HepG2 (cell line): Measurements from ENCODE around the gene DDIT4. TPM values are rescaled to one million over a fixed set of nuclear protein-coding genes. Genes with fewer than 3 reads are reported as not detected.

Experiments
- DMAP1 ChIP-seq: IDR thresholded peaks from 2 replicates; pipeline ENCODE4 v1.6.1; 2016
- ETV5 ChIP-seq: IDR thresholded peaks from 2 replicates; pipeline ENCODE4 v1.6.1; 2018; ENCODE audit warnings: missing biosample characterization, missing genetic modification reagents, inconsistent platforms, borderline replicate concordance
- GATAD2A ChIP-seq: IDR thresholded peaks from 2 replicates; pipeline ENCODE4 v1.6.1; 2016
- JARID2 ChIP-seq: sonication (generic); formaldehyde crosslinking; IDR thresholded peaks from 2 replicates; pipeline ENCODE4 v1.8.1; 2023; ENCODE audit warnings: missing genetic modification reagents, inconsistent platforms; ENCODE audit not compliant: insufficient replicate concordance
- KLF16 ChIP-seq, 2 experiments: sonication (generic) in 1 of 2; formaldehyde crosslinking in 1 of 2; IDR thresholded peaks; 2 replicates each; pipeline versions ENCODE4 v1.6.1 to v1.8.0; 2016 to 2023; ENCODE audit warnings: missing genetic modification reagents in 2 of 2, missing compliant biosample characterization in 1 of 2
- MIER2 ChIP-seq: IDR thresholded peaks from 2 replicates; pipeline ENCODE4 v1.6.1; 2016; ENCODE audit warnings: missing biosample characterization, missing genetic modification reagents
- NFYB ChIP-seq: sonication (generic); formaldehyde crosslinking; IDR thresholded peaks from 2 replicates; pipeline ENCODE4 v1.4.0; 2020; ENCODE audit warnings: missing genetic modification reagents
- POGZ ChIP-seq: sonication (generic); formaldehyde crosslinking; IDR thresholded peaks from 2 replicates; pipeline ENCODE4 v1.4.0; 2020; ENCODE audit warnings: mild to moderate bottlenecking, missing genetic modification reagents
- RXRB ChIP-seq: IDR thresholded peaks from 2 replicates; pipeline ENCODE4 v1.6.1; 2016; ENCODE audit warnings: borderline replicate concordance, missing genetic modification reagents, missing compliant biosample characterization
- SOX13 ChIP-seq, 3 experiments: fragments of 450-650 bp in 1 of 3; sonication (generic) in 1 of 3; formaldehyde crosslinking in 1 of 3; IDR thresholded peaks in 2 of 3; conservative IDR thresholded peaks in 1 of 3; 2 replicates each; pipeline versions ENCODE4 v1.5.0 to v1.6.1; 2016 to 2020; ENCODE audit warnings: antibody characterized with exemption in 1 of 3, mild to moderate bottlenecking in 1 of 3, missing compliant biosample characterization in 1 of 3, missing genetic modification reagents in 1 of 3, moderate library complexity in 1 of 3
- ZEB1 ChIP-seq: IDR thresholded peaks from 2 replicates; pipeline ENCODE4 v1.6.1; 2012; ENCODE audit warnings: mild to moderate bottlenecking, low read depth, inconsistent platforms; ENCODE audit not compliant: insufficient replicate concordance
- polyA plus RNA-seq, 8 experiments: library from polyadenylated mRNA; depleted of rRNA in 3 of 8; stranded (reverse) in 7 of 8; unstranded in 1 of 8; fragments of >200 nt; fragmentation: Illumina TruSeq in 4 of 8; extraction: Trizol in 4 of 8; gene quantifications; 2 replicates each; pipeline versions ENCODE4 v1.2.1 to v1.2.3, GENCODE V29; 2011 to 2016; ENCODE audit warnings: low read depth in 4 of 8, missing spikeins in 1 of 8, mixed read lengths in 1 of 8; ENCODE audit not compliant: insufficient read depth in 1 of 8
- total RNA-seq, 5 experiments: library from RNA; depleted of rRNA; stranded (reverse); fragments of >200 nt; fragmentation: Illumina TruSeq; extraction: Trizol; gene quantifications; 2 replicates each; pipeline ENCODE4 v1.2.3, GENCODE V29; 2016; ENCODE audit warnings: low read depth in 1 of 5
- TF ChIP-seq, protein P1 (sequence below): sonication (generic); formaldehyde crosslinking; IDR thresholded peaks from 2 replicates; pipeline ENCODE4 v1.4.0; 2020; ENCODE audit warnings: mild to moderate bottlenecking, missing genetic modification reagents
- TF ChIP-seq, protein P2 (sequence below): sonication (generic); formaldehyde crosslinking; IDR thresholded peaks from 2 replicates; pipeline ENCODE4 v1.5.0; 2020; ENCODE audit warnings: missing genetic modification reagents
- TF ChIP-seq, protein P3 (sequence below), 2 experiments: IDR thresholded peaks; 2 replicates each; pipeline ENCODE4 v1.6.1; 2011 to 2012; ENCODE audit warnings: low read length in 2 of 2, borderline replicate concordance in 1 of 2, low read depth in 1 of 2, mild to moderate bottlenecking in 1 of 2, moderate library complexity in 1 of 2
- TF ChIP-seq, protein P4 (sequence below): sonication (generic); formaldehyde crosslinking; IDR thresholded peaks from 2 replicates; pipeline ENCODE4 v1.5.1; 2020; ENCODE audit warnings: mild to moderate bottlenecking, missing genetic modification reagents, moderate library complexity
- TF ChIP-seq, protein P5 (sequence below): IDR thresholded peaks from 2 replicates; pipeline ENCODE4 v1.6.1; 2018; ENCODE audit warnings: missing genetic modification reagents, mild to moderate bottlenecking, missing compliant biosample characterization

Gene DDIT4
- total and polyA plus RNA-seq, 2 of the 13 experiments (the other 11 are each of a cell fraction or from before 2014, with no cell fraction given): 35.6 to 40.7 TPM

DNA sequence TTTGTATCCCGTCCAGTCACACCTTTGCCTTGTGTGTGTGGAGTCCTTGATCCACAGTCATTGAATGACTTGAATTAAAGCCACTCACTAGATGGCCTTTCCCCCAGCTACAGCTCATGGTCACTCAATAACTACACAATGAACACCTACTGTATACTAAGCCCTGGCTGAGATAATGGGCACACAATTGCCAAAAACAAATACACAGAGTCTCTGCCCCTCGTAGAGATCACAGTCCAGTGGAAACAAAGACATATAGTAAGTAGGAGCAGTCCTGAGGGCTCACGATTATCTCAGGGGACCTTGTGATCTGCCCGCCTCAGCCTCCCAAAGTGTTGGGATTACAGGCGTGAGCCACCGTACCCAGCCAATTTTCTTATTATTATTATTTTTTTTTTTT is 22.1 kb upstream of the DDIT4 start (continued):
- no peak for TF ChIP-seq JARID2
- peak; percentile 87 for TF ChIP-seq GATAD2A (CRISPR knock-in tag)
- TF ChIP-seq, protein P1, sequence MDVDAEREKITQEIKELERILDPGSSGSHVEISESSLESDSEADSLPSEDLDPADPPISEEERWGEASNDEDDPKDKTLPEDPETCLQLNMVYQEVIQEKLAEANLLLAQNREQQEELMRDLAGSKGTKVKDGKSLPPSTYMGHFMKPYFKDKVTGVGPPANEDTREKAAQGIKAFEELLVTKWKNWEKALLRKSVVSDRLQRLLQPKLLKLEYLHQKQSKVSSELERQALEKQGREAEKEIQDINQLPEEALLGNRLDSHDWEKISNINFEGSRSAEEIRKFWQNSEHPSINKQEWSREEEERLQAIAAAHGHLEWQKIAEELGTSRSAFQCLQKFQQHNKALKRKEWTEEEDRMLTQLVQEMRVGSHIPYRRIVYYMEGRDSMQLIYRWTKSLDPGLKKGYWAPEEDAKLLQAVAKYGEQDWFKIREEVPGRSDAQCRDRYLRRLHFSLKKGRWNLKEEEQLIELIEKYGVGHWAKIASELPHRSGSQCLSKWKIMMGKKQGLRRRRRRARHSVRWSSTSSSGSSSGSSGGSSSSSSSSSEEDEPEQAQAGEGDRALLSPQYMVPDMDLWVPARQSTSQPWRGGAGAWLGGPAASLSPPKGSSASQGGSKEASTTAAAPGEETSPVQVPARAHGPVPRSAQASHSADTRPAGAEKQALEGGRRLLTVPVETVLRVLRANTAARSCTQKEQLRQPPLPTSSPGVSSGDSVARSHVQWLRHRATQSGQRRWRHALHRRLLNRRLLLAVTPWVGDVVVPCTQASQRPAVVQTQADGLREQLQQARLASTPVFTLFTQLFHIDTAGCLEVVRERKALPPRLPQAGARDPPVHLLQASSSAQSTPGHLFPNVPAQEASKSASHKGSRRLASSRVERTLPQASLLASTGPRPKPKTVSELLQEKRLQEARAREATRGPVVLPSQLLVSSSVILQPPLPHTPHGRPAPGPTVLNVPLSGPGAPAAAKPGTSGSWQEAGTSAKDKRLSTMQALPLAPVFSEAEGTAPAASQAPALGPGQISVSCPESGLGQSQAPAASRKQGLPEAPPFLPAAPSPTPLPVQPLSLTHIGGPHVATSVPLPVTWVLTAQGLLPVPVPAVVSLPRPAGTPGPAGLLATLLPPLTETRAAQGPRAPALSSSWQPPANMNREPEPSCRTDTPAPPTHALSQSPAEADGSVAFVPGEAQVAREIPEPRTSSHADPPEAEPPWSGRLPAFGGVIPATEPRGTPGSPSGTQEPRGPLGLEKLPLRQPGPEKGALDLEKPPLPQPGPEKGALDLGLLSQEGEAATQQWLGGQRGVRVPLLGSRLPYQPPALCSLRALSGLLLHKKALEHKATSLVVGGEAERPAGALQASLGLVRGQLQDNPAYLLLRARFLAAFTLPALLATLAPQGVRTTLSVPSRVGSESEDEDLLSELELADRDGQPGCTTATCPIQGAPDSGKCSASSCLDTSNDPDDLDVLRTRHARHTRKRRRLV (CRISPR knock-in tag): no peak
- TF ChIP-seq DMAP1 (CRISPR knock-in tag): 0 out of 2 replicates have a peak, but pooled peaks have one; percentile 27
- TF ChIP-seq, protein P2, sequence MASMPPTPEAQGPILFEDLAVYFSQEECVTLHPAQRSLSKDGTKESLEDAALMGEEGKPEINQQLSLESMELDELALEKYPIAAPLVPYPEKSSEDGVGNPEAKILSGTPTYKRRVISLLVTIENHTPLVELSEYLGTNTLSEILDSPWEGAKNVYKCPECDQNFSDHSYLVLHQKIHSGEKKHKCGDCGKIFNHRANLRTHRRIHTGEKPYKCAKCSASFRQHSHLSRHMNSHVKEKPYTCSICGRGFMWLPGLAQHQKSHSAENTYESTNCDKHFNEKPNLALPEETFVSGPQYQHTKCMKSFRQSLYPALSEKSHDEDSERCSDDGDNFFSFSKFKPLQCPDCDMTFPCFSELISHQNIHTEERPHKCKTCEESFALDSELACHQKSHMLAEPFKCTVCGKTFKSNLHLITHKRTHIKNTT: no peak
- TF ChIP-seq POGZ (CRISPR knock-in tag): peak; percentile 43; the same call in 1 of the 2 replicates
- TF ChIP-seq, protein P3, sequence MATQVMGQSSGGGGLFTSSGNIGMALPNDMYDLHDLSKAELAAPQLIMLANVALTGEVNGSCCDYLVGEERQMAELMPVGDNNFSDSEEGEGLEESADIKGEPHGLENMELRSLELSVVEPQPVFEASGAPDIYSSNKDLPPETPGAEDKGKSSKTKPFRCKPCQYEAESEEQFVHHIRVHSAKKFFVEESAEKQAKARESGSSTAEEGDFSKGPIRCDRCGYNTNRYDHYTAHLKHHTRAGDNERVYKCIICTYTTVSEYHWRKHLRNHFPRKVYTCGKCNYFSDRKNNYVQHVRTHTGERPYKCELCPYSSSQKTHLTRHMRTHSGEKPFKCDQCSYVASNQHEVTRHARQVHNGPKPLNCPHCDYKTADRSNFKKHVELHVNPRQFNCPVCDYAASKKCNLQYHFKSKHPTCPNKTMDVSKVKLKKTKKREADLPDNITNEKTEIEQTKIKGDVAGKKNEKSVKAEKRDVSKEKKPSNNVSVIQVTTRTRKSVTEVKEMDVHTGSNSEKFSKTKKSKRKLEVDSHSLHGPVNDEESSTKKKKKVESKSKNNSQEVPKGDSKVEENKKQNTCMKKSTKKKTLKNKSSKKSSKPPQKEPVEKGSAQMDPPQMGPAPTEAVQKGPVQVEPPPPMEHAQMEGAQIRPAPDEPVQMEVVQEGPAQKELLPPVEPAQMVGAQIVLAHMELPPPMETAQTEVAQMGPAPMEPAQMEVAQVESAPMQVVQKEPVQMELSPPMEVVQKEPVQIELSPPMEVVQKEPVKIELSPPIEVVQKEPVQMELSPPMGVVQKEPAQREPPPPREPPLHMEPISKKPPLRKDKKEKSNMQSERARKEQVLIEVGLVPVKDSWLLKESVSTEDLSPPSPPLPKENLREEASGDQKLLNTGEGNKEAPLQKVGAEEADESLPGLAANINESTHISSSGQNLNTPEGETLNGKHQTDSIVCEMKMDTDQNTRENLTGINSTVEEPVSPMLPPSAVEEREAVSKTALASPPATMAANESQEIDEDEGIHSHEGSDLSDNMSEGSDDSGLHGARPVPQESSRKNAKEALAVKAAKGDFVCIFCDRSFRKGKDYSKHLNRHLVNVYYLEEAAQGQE (IDR thresholded peaks at IDR 0.05; ENCODE audit: borderline replicate concordance in 1 of 2, low read depth in 1 of 2, low read length in 2 of 2): no peak
- 0 out of 2 replicates have a peak, but pooled peaks have one; percentile 38 for TF ChIP-seq MIER2 (CRISPR knock-in tag)
- no peak for TF ChIP-seq ZEB1
- no peak for TF ChIP-seq NFYB
- peak; percentile 90 for TF ChIP-seq RXRB
- TF ChIP-seq, protein P4, sequence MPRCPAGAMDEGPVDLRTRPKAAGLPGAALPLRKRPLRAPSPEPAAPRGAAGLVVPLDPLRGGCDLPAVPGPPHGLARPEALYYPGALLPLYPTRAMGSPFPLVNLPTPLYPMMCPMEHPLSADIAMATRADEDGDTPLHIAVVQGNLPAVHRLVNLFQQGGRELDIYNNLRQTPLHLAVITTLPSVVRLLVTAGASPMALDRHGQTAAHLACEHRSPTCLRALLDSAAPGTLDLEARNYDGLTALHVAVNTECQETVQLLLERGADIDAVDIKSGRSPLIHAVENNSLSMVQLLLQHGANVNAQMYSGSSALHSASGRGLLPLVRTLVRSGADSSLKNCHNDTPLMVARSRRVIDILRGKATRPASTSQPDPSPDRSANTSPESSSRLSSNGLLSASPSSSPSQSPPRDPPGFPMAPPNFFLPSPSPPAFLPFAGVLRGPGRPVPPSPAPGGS: no peak
- TF ChIP-seq ETV5 (CRISPR knock-in tag): peak; percentile 28; the same call in 1 of the 2 replicates
- TF ChIP-seq, protein P5, sequence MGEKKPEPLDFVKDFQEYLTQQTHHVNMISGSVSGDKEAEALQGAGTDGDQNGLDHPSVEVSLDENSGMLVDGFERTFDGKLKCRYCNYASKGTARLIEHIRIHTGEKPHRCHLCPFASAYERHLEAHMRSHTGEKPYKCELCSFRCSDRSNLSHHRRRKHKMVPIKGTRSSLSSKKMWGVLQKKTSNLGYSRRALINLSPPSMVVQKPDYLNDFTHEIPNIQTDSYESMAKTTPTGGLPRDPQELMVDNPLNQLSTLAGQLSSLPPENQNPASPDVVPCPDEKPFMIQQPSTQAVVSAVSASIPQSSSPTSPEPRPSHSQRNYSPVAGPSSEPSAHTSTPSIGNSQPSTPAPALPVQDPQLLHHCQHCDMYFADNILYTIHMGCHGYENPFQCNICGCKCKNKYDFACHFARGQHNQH (CRISPR knock-in tag): no peak
- TF ChIP-seq KLF16 (CRISPR knock-in tag; IDR thresholded peaks at IDR 0.05): peak in 1 of 2 experiments; percentile 48; a peak in 1 of 4 replicates
- peak; percentile 94 for TF ChIP-seq SOX13 (IDR thresholded peaks at IDR 0.05)
- TF ChIP-seq SOX13 (CRISPR knock-in tag; conservative IDR thresholded peaks at IDR 0.05 in 1 of 2, IDR thresholded peaks at IDR 0.05 in 1 of 2): peak in 1 of 2 experiments; percentile 98; a peak in 2 of 4 replicates
